Fibroblast of skin of right biceps (primary cell): ENCODE measurements around the gene E2F1.

Experiments used
- DNase-seq: peaks from one replicate; pipeline ENCODE4 v3.0.0-alpha.2; 2013

E2F1 gene

GRCh38 chr20:33669873-33670640 lies 16.1 kb downstream of the E2F1 start:
- no peak for DNase-seq

GRCh38 chr20:33669224-33669623 lies 17.0 kb downstream of the E2F1 start:
- DNase-seq = no peak

- no peak for DNase-seq
These were observed 17.6 kb downstream of the E2F1 start for GRCh38 chr20:33668466-33669155.

GRCh38 chr20:33667676-33668465 lies 18.3 kb downstream of the E2F1 start:
- peak; percentile 74 for DNase-seq

GRCh38 chr20:33667245-33667675 lies 18.9 kb downstream of the E2F1 start:
- no peak for DNase-seq

- peak; percentile 96 for DNase-seq
These were observed 19.6 kb downstream of the E2F1 start, which contains the start of gene ACTL10 for GRCh38 chr20:33666293-33667244. ACTL10 (plus strand) TSS chr20:33666943; CDS start chr20:33667498, 555 bp downstream.

GRCh38 chr20:33664762-33665144 lies 21.4 kb downstream of the E2F1 start:
- DNase-seq = no peak

- DNase-seq = no peak
These were observed 22.0 kb downstream of the E2F1 start for GRCh38 chr20:33664085-33664761.

GRCh38 chr20:33663161-33664084 lies 22.8 kb downstream of the E2F1 start:
- peak; percentile 78 for DNase-seq

GRCh38 chr20:33662172-33662571 lies 24.0 kb downstream of the E2F1 start, which contains the start of gene C20orf144:
C20orf144 (plus strand) TSS chr20:33662327; CDS start chr20:33662346, 19 bp downstream.
- no peak for DNase-seq

GRCh38 chr20:33660685-33661058 lies 25.5 kb downstream of the E2F1 start:
- DNase-seq = no peak

- DNase-seq = no peak
These were observed 26.0 kb downstream of the E2F1 start for GRCh38 chr20:33660035-33660684.

- no peak for DNase-seq
These were observed 26.7 kb downstream of the E2F1 start for GRCh38 chr20:33659341-33660034.

- no peak for DNase-seq
These were observed 27.3 kb downstream of the E2F1 start for GRCh38 chr20:33658929-33659328.

GRCh38 chr20:33658510-33658909 lies 27.7 kb downstream of the E2F1 start:
- DNase-seq = no peak

GRCh38 chr20:33657704-33658095 lies 28.5 kb downstream of the E2F1 start:
- DNase-seq = no peak

GRCh38 chr20:33656783-33657703 lies 29.1 kb downstream of the E2F1 start:
- DNase-seq = no peak
